LNCaP clone FGC (cell line): ENCODE data around the gene LARGE1.

Experiments used
- DNase-seq: peaks from one replicate; pipeline ENCODE4 v3.0.0-alpha.2; 2011; ENCODE audit warnings: low read depth
- H3K4me3 ChIP-seq: 2 replicates; pipeline ENCODE4 v1.5.1; 2011; ENCODE audit warnings: mild to moderate bottlenecking, low read depth, low read length, control low read depth
- TF ChIP-seq, protein P1 (sequence below): IDR thresholded peaks from 2 replicates; pipeline ENCODE4 v1.5.1; 2012; ENCODE audit warnings: mild to moderate bottlenecking; ENCODE audit not compliant: control insufficient read depth, insufficient read depth; ENCODE audit errors: extremely low read depth

The LARGE1 gene

DNA sequence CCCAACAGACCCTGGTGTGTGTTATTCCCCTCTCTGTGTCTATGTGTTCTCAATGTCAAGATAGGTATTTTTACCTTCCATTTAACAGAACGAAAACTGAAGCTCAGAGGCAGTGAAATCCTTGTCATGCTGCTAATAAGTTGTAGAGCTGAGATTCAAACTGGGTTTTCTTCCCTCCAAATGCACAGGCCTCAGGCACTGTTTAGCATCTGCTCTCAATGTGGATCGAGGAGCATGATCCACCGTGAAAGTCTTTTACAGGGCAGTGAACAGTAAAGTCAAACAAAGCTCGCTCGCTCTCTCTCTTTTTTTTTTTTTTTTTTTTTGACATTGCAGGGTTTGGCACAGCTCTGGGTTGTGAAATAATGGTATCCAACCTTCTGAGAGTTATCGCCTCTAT is 461.1 kb downstream of the LARGE1 start:
- TF ChIP-seq, protein P1, sequence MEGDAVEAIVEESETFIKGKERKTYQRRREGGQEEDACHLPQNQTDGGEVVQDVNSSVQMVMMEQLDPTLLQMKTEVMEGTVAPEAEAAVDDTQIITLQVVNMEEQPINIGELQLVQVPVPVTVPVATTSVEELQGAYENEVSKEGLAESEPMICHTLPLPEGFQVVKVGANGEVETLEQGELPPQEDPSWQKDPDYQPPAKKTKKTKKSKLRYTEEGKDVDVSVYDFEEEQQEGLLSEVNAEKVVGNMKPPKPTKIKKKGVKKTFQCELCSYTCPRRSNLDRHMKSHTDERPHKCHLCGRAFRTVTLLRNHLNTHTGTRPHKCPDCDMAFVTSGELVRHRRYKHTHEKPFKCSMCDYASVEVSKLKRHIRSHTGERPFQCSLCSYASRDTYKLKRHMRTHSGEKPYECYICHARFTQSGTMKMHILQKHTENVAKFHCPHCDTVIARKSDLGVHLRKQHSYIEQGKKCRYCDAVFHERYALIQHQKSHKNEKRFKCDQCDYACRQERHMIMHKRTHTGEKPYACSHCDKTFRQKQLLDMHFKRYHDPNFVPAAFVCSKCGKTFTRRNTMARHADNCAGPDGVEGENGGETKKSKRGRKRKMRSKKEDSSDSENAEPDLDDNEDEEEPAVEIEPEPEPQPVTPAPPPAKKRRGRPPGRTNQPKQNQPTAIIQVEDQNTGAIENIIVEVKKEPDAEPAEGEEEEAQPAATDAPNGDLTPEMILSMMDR, result no peak
- H3K4me3 ChIP-seq, result no peak overlapping the region
- peak; percentile 22 for DNase-seq

DNA sequence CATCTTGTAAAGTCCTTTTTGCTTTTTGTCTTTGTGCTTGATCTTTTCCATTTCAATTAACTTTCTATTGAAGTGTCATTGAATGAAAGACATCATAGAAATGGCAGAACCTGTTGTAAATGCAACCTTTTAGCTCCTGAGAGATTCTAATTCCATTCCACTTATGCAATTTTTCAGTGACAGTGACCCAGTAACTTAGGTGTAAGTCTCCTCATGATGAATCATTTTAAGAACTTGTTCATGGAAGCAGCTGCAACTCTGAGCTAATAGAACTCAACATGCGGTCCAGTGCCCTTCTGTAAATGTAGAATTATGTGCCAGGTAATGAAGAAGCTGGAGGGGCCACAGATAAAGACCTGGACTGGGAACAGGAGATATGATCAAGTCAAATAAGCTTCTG is 463.8 kb downstream of the LARGE1 start:
- no peak for DNase-seq
- H3K4me3 ChIP-seq, result no peak overlapping the region
- TF ChIP-seq, protein P1, result no peak

DNA sequence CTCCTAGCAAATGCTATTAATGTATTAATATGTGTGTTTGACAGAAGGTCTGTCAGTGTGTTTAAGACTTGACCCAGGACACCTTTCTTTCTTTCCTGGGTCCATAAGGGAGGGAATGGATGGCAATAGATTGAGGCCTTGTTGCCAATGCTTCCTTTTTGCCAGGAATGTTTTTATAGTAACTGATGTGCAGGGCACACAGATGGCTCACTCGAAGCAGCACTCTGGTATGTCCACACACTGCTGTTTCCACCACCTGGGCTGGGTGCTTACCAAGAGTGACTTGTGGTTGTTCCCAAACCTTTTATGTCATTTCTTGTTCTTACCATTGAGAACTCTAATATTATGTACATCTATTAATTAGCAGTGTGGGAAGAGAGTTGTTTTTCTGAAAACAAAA is 465.2 kb downstream of the LARGE1 start:
- TF ChIP-seq, protein P1, result no peak
- no peak for DNase-seq
- no peak overlapping the region for H3K4me3 ChIP-seq

DNA sequence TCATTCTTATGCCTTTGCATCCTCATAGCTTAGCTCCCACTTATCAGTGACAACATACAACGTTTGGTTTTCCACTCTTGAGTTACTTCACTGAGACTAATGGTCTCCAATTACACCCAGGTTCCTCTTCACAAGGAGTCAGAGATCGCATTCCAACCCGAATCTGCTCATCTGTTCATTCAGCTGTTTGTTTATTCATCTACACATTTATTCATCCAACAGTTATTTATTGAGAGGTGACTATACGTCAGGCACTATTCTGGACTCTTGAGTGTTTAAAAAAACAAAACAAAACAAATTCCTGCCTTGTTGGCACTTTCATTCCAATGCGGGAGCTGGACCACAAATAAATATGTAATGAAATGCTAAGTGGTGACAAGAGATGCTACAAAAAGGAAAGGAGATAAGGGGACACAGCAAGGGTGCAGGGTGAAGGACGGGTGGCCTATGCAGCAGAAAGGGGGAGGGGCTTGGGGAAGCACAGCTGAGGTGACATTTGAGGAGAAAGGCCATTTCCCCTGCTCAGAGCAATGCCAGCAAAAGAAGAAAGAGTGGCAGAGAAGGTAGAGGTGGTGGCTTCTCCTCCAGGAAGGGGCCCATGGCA is 468.3 kb downstream of the LARGE1 start:
- no peak for DNase-seq
- TF ChIP-seq, protein P1, result no peak
- H3K4me3 ChIP-seq, result no peak overlapping the region

DNA sequence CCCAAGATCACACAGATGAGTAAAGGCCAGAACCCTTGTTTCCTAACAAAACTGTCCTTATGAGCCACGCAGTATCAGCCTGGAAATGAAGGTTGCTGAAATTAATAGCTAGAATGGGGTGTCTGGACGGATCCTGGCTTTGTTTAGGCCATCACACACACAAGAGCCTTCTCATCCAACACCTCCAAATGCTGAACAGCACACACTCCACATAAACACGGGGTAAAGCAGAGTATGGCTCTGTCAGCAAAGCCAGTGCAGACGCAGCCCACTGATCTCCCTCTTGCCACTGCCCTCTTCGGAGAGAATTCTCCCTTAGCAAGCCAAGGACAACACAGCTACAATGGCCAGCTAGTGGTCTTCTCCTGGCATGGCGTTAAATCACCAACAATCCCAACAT is 469.5 kb downstream of the LARGE1 start:
- TF ChIP-seq, protein P1, result no peak
- DNase-seq, result no peak
- no peak overlapping the region for H3K4me3 ChIP-seq

DNA sequence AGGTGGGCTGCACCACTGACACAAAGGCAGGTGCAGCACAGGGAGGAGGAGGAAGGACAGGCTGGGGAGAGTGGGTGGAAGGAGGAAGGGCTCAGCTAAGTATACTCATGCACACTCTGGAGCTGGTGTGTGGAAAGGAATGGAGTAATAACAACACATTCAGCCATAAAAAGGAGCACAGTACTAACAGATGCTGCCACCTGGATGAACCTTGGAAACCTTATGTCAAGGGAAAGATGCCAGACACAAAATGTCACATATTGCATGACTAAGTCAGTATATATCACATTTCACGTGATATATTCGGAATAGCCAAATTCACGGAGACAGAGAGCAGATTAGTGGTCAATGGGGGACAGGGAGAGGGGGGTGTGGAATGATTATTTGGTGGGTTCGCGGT is 472.5 kb downstream of the LARGE1 start:
- DNase-seq, result no peak
- TF ChIP-seq, protein P1, result no peak
- H3K4me3 ChIP-seq, result no peak overlapping the region

DNA sequence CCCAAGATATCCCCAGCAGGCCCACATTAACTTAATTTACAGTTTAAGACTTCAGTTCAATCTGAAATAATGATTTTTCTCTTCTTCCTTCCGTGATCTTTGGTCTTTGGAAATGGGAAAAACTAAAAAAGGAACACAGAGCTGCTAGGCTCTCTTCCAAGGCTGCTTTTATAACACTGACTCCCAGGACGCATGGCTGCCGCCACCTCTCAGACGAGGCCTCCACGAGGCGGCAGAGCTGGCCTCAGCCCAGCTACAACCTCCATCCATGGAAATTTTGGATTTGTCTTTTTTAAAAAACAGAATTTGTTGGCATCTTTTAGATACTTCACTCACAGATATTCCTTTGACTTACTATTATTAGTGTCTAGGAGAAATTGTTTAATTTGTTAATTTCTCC is 476.6 kb downstream of the LARGE1 start:
- TF ChIP-seq, protein P1, result no peak
- no peak for DNase-seq
- H3K4me3 ChIP-seq, result no peak overlapping the region
